ENCODE results near the gene GC.
A peak's percentile ranks its signal among the peaks of the same experiment; 100 is the strongest.
"Not testable (repeated sequence)": the region's sequence is repeated elsewhere in the genome, so short reads cannot be mapped to it uniquely, and the experiment has no call there.

Gene GC, protein sequence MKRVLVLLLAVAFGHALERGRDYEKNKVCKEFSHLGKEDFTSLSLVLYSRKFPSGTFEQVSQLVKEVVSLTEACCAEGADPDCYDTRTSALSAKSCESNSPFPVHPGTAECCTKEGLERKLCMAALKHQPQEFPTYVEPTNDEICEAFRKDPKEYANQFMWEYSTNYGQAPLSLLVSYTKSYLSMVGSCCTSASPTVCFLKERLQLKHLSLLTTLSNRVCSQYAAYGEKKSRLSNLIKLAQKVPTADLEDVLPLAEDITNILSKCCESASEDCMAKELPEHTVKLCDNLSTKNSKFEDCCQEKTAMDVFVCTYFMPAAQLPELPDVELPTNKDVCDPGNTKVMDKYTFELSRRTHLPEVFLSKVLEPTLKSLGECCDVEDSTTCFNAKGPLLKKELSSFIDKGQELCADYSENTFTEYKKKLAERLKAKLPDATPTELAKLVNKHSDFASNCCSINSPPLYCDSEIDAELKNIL

DNA sequence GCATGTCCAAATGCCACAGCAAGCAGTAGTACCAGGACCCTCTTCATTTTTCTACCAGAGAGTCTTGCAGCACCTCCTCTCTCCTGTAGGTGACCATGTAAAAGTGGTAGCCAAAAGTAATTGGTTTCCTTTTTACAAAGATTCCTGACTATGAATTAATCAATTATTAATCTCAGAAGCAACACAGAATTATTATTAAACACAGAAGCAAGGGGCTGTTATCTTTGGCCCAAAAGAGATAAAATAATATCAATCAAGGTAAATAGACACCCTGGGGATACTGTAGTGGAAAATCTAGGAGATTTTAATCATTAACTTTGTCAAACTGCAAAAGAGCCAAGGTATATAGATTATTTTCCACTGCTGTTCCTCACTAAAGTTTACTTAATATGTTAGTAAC is at the start of gene GC:
Gene GC, minus strand, starts transcription at position 108 of the 400 bp plus-strand sequence. Its CDS starts 61 bp downstream, at position 47.
- no peak for DNase-seq (ENCODE audit: low spot score)

DNA sequence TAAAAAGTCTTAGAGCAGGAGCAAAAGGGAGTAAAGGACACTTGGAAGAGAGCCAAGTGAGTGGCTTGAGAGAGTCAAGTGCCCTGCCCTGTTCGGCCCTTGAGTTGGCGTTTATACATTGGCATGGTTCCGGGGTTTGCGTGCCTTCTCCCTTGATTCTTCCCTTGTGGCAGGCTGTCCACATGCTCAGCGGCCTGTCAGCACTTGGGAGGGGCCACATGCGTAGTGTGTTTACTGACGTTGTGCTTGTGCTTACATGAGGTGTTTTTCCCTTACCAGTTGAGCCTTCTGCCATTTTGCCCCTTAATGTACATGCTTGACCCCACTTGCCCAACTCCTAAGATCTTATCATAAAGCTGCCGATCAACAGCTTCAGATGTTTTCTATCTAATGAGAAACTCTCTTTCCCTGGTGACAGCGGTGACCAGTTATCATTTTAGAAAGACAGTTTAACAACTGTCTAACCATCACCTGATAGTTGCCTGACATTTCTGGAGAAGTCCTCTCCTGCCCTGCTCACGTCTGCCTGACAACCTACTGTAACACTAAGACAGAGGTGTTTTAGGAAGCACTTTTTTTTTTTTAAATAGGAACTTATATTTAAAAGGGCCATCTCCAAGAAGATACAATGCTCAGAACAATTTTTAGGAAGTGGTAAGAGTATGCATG is 49.5 kb upstream of the GC start:
- DNase-seq (ENCODE audit: low spot score): peak; percentile 33

DNA sequence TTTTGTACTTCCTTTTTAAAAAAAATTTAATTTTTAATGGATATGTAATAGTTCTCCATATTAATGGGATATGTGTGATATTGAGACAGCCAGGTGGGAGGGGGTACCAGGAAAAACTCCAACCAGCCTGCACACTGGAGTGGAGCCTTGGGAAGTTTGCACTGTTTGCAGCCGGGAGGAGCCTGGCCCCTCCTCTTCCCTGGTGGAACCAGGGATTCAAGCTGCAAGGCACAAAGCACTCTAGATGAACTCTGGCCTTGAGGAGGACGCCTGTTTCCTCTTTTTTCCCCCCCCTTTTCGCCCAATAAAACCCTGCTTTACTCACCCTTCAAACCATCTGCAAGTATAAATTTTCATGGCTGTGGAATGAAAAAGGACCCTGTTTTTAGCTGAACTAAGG is 48.2 kb upstream of the GC start:
- DNase-seq (ENCODE audit: low spot score): no peak

DNA sequence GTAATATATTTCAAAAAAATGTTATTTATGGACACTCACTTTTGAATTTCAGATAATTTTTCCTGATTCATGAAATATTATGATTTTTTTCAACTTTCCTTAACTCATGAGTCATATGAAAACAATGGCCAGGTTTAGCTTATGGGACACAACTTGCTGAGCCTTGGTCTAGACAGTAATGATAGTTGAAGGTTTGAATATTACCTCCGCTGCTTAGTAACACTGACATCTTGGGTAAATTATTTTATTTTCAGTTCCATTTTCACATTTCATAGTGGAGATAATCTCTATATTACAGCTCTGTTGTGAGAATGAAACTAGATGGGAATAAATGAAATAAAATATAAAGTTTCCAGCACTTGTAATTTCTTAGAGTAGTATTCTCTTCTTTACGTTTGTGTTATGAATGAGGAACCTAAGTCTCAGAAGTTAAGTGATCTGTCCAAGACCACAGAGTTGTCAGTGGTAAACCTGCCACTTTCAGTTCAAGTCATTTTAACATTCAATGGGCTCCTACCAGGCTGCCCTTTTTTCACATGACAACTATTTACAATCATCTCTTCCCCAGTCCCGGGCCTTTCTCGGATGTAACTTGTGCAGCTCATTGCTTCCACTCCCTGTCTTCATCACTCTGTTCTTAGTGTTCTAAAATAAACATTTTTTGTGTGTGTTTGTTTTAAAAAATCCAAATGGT is 46.8 kb upstream of the GC start:
- no peak for DNase-seq (ENCODE audit: low spot score)

DNA sequence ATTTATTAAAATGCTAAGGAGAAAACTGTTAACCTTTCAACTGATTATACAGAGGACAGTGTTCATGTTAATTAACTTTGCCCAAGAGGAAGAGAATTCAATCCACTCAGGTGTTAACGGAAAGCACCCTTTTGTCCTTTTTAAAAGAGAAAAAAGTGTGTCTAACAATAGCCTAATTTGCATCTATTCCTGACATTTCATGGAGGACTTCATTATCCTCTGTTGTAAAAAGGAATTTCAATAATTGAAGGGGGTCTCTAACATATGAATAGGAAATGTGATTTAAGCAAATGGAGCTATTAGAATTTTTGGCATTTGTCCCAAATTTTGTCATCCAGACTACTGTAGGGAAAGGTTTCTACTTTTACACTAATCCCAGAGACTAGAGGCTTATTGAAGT is 44.6 kb upstream of the GC start:
- no peak for DNase-seq (ENCODE audit: low spot score)

DNA sequence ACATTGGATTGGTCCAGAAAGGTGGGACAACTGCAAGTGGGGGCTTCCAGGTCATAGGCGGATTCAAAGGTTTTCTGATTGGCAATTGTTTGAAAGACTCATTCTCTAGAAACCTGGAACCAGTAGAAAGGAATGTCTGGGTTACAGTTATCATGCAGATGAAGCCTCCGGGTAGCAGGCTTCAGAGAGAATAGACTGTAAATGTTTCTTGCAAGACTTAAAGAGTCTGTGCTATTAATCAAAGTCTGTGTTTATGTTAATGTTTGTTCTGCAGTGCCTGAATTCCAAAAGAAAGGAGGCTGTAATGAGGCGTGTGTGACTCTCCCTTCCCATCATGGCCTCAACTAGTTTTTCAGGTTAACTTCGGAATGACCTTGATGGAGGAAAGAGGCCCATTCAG is 43.9 kb upstream of the GC start:
- no peak for DNase-seq (ENCODE audit: low spot score)

DNA sequence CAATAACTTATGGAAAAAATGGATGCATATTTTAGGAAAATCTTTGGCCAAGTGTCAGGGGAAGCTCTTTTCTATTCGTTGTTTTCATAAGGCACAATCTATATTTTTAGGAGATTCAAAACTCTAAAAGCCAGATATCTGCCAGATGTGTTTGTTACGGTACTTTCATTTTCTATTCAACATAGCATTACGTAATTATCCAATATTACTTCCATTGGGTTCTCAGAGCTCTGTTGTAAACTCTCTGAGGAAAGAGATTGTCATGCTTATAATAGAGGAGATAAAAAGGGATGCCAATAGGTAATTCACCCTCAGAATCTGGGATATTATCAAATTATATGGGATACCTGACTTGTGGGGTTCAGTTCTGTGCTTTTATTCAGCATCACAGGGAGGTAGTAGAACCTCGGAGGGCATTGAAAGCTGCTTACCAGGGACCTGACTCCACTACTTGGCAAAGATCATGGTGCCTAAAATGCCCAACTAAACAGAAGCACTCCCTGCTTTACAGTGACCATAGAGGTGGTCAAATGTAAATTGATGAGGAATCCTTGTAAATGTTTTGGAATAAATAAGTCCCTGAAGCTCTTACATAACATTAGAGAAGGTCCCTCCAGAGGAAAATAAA is 32.9 kb upstream of the GC start:
- DNase-seq (ENCODE audit: low spot score): no peak

DNA sequence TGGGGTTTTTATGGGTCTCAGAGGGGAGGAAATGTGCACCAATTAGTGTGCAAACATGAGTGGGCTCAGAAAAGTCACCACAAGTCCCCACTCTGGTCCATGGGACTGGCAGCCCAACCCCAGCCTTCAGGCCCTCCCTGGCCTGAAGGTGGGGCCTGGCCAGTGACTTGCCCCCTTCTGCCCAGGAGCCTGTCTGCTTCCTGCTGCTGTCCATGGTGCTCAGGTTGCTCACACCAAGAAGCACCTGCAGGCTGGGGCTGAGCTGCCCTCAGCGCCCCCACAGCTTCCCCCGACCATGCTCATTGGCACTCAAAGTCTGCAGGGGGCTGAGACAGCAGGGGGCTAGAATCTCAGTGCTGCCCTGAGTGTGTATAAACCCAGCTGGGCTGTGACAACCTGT is 30.6 kb upstream of the GC start:
- no peak for DNase-seq (ENCODE audit: low spot score)

DNA sequence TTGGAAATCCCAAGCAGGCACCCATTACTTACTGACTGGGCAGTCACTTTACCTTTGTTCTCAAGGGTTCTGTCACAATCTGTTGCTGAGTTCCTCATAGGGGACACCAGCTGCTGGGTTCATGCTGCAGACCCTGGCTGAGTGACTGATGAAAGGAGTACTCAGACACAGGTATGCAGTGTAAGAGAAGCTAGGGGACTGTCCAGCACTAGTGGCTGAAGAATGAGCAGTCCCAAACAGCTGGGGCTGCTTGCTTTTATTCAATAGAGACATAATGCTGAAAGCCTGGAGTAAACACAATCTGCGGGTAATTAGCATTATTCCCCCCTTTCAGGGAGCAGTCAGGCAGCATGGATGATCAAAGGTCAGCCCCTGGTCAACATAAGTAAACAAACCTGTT is 25.9 kb upstream of the GC start:
- not testable (repeated sequence) for DNase-seq (ENCODE audit: low spot score)

DNA sequence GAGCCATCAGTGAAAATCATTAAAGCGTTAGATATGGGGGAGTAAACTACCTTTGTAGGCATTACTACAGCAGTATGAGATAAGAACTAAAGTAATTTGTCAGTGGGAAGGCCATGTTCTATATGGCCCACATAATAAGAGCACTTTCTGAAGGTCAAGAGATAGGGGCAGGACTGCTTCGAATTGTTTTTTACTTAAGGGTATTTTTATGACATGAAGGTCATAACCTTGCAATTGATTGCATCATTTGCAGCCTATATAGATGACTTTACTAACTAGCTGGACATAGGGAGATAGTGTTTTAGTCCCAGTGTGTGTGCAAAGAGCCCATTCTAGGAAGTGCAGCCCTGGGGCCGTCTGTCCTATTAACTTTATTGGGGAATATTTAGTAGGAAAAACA is 23.6 kb upstream of the GC start:
- no peak for DNase-seq (ENCODE audit: low spot score)

DNA sequence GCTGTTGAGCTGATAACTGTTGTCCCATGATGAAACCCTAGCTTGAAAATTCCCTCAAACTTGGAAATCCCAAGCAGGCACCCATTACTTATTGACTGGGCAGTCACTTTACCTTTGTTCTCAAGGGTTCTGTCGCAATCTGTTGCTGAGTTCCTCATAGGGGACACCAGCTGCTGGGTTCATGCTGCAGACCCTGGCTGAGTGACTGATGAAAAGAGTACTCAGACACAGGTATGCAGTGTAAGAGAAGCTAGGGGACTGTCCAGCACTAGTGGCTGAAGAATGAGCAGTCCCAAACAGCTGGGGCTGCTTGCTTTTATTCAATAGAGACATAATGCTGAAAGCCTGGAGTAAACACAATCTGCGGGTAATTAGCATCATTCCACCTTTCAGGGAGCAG is 21.4 kb upstream of the GC start:
- DNase-seq (ENCODE audit: low spot score): not testable (repeated sequence)

DNA sequence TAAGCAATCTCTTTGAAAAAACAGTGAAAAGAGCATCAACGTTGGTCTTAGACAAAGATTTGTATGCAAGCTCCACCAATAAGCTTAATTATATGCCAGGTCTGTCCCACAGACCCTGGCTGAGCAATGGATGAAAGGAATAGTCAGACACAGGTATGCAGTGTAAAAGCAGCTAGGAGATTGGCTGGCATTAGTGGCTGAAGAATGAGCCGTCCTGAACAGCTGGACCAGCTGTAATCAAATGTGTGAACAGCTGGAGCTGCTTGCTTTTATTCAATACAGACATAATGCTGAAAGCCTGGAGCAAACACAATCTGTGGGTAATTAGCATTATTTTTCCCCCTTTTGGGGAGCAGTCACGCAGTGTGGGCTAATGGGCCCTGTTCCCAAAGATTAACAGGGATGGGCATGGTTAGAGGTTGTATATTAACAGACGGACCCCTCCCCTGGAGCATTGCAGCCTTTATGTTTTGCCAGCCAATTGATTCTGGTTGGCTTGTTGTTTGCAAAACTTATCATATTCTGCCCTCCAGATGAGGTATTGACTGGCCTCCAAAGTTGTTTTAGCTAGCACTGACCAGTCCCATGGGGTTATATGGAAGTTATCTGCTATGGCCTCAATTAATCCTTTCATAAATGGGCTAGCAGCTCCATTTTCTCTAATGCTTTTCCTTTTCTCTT is 20.3 kb upstream of the GC start:
- DNase-seq (ENCODE audit: low spot score): not testable (repeated sequence)

DNA sequence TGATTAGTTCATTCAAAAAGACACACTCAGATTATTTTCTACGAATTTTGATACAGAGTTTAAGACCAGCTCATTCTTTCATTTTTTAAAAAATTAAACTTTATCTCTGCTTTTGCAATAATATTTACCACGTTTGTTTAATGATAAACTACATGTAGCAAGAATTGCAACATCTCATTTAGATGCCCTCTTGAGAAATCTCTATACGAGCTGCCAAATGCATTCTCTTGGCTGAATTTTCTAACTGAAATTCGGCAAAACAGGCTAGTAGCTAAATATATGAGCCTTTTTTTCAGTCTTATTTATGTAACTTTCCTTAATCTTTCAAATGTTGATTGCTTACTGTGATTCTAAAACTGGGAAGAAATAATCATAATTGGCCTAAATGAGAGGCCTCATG is 2.1 kb upstream of the GC start:
- no peak for DNase-seq (ENCODE audit: low spot score)

DNA sequence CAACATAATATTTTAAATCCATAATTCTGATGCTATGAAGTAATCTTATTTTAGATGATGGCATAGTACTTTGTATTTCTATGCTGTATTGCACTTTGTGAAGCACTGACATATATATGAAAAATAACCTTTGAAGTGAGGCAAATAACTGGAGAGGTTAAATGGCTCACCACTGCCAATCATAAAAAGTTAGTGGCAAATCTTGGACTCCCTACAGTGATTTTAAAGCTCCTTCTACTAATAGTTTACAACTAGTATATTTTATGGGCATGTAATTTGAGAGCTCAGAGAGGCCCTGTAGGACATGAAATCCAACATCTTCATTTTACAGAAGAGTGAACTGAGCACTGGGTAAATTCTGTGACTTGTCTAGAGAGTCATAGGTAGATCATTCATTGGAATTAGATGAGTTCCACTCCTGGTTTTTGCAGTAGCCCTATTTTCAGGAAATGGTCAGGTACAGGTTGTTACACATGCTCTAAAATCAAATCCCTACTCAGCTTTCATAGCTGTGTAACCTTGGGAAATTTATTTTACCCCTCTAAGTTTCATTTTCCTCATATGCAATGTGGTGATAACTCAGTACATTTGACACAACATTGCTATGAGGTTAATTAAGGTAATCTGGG is 804 bp upstream of the GC start:
- DNase-seq (ENCODE audit: low spot score): no peak

DNA sequence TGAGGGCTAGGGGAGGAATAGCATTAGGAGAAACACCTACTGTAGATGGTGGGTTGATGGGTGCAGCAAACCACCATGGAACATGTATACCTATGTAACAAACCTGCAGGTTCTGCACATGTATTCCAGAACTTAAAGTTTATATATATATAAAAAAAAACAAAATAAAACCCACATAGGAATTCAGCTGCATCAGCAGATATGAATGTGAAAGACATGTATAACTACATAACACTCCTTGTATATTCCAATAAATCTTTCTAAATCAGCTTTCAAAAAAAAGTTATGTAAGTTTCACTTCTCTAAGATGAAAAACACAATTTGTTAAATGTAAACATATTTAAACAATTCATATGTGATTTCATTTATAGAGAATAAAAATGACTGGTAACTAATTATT is 6.0 kb downstream of the GC start:
- DNase-seq (ENCODE audit: low spot score): no peak

DNA sequence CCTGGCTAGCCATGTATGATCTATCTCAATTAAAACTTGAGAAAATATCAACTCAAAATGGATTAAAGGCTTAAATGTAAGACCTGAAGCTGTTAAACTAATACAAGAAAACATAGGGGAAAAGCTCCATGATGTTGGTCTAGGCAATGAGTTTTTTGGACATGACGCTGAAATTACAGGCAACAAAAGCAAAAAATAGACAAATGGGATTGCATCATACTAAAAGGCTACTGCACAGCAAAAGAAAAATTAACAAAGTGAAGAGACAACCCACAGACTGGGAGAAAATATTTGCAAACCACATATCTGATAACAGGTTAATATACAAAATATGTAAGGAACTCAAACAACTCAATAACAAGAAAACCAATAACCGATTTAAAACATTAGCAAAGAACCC is 8.4 kb downstream of the GC start:
- no peak for DNase-seq (ENCODE audit: low spot score)

DNA sequence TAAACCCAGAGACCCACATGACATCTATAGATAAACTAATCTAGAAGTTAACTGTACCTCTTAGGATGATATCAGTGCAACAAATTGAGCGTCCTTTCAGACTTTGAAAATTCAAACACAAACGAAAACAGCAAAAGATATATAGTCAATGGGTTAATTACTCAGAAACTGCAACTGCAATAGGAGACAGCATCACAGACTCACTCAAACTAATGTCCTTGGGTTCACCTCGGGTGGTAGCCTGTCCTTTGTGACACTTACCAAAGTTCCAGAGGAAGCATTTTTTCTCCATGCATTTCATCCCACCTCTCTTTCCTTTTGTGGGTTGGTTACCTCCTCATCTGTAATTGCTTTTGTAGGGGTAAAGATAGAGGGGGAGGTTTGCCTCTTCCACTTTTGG is 9.7 kb downstream of the GC start:
- no peak for DNase-seq (ENCODE audit: low spot score)

DNA sequence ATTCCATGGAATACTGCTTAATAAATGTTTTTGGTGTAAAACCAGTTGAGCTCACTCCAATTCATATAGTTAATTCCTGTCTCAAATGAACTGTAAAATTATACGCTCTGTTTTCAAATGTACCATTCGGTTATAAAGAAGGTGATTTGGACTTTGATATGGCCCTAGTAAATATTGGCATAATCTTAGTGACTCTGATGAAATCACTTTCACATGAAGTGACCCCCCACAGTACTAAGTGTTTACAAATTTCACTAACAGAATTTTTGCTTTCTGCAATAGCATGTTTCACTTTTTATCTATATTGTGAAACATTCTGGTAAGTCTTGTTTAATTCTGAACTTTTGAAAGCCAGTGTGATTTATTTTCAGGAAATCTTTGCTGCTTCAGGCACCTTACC is 10.9 kb downstream of the GC start:
- no peak for DNase-seq (ENCODE audit: low spot score)

DNA sequence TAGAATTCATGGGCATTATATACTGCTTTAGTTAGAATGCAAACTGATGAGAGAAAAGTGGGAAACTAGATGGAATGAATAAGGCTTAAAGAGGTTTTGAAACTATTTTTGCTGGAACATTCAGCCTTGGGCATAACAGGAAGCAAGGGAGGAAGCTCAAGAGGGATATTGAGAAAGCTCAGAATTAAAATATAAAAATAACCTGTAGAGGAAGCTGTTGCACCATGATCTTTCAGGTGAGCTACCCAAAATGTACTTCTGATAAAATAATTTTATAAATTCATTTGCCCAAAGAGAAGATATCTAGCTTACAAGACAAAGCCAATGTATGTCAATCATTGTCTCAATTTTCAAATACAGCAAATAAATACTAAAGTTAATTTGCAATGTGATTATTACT is 11.3 kb downstream of the GC start:
- no peak for DNase-seq (ENCODE audit: low spot score)

DNA sequence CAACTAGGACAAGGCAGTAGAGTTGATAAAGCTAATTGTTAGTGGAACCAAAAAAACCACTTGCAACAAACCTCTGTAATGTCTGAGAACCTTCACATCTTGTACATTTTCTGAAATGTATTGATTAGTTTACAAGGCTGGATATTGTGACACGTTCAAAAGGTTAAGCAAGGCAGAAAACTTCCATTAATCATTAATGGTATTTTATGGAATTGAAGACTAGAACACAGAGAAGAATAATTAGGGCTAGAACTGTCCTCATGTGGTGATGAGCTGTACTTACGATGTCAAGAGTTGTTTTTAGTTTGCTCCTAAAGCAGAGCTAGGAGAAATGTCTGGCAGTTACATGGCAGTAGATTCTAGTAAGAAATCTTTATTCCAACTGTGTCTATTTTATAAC is 12.3 kb downstream of the GC start:
- DNase-seq (ENCODE audit: low spot score): no peak

DNA sequence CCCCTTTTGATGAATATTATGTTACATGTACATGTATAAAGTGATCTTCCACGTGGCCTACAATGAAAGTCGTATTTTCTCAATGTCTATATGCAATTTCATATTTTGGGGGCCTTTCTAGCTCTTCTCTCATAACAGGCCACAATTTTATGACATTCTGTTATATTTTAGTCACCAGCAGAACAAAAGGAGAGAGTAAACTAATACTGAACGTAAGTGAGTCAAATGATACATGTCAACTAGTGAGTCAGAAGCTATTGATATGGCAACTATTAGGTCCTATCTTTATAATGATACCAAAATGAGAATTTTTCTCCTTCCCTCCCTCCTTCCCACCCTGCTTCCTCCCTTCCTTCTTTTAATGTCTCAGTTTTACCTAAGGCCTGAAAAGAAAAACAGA is 14.4 kb downstream of the GC start:
- DNase-seq (ENCODE audit: low spot score): no peak

DNA sequence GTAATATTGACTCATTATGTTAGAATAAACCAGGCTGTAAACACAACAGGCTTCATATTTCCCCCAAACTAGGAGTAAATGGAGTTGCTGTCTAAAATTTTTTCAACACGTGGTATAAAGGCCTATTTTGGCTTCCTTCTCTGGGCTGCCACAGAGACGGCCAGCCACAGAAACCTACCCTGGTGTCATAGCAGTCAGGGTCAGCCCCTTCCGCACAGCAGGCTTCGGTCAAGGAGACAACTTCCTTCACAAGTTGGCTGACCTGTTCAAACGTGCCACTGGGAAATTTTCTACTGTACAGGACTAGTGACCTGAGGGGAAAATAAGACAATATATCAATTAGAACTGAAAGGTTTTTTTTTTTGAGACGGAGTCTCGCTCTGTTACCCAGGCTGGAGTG is 15.8 kb downstream of the GC start:
- no peak for DNase-seq (ENCODE audit: low spot score)

All from LoVo (cell line).